Tibial nerve (tissue), 4 donors: ENCODE results near the gene SETD7. TPM values are rescaled to one million over a fixed set of nuclear protein-coding genes. Genes with fewer than 3 reads are reported as not detected.

Source experiments
- DNase-seq, 2 donors: peaks; one replicate each; pipeline ENCODE4 v3.0.0-alpha.2; 2019; ENCODE audit warnings: low spot score in 2 of 2
- H3K27ac ChIP-seq, 4 donors: fragments of 200-600 bp; sonication (generic) in 3 of 4; one replicate each; pipeline ENCODE4 v1.5.1; 2017 to 2019; ENCODE audit warnings: mild to moderate bottlenecking in 1 of 4
- H3K27me3 ChIP-seq, 2 donors: fragments of 200-600 bp; sonication (generic) in 1 of 2; one replicate each; pipeline versions ENCODE4 v1.5.1 to v1.6.0; 2017 to 2019
- H3K36me3 ChIP-seq, 3 donors: fragments of 200-600 bp; sonication (generic); one replicate each; pipeline ENCODE4 v1.5.1; 2018 to 2019
- H3K4me1 ChIP-seq, 4 donors: fragments of 200-600 bp; sonication (generic) in 3 of 4; one replicate each; pipeline ENCODE4 v1.5.1; 2017 to 2019
- H3K4me3 ChIP-seq, 4 donors: fragments of 200-600 bp; sonication (generic) in 3 of 4; one replicate each; pipeline ENCODE4 v1.5.1; 2017 to 2019; ENCODE audit warnings: mild to moderate bottlenecking in 1 of 4, moderate library complexity in 1 of 4
- H3K9me3 ChIP-seq, 4 donors: fragments of 200-600 bp; sonication (generic) in 3 of 4; one replicate each; pipeline ENCODE4 v1.5.1; 2017 to 2019
- EP300 ChIP-seq, 2 donors: sonication (generic); formaldehyde crosslinking; IDR thresholded peaks; one replicate each; pipeline ENCODE4 v1.6.1; 2017; ENCODE audit warnings: antibody characterized with exemption in 2 of 2, mild to moderate bottlenecking in 1 of 2
- POLR2A ChIP-seq, 2 donors: fragments of 450-650 bp; IDR thresholded peaks; one replicate each; pipeline ENCODE4 v1.6.1; 2017; ENCODE audit warnings: antibody characterized with exemption in 2 of 2, mild to moderate bottlenecking in 2 of 2, moderate library complexity in 2 of 2
- WGBS, 2 donors: methylation state at CpG; one replicate each; pipeline ENCODE4 v1.1.5; 2018; 5-methylcytosine and 5-hydroxymethylcytosine counted together
- total RNA-seq, 4 donors: library from RNA; depleted of rRNA; stranded (reverse); fragments of >200 nt; gene quantifications; one replicate each; pipeline ENCODE4 v1.1.0, GENCODE V29; 2016
- TF ChIP-seq, protein P1 (sequence below), 5 experiments: fragments of 200-600 bp in 3 of 5; fragments of 450-650 bp in 2 of 5; sonication (generic) in 3 of 5; IDR thresholded peaks; one replicate each; pipeline ENCODE4 v1.5.1; 2016 to 2019; ENCODE audit warnings: antibody characterized with exemption in 5 of 5, mild to moderate bottlenecking in 3 of 5, moderate library complexity in 2 of 5

SETD7 gene
- total RNA-seq, 4 donors from 2014 or later = 49.2 to 81.4 (median 65.7) TPM

- TF ChIP-seq, protein P1, sequence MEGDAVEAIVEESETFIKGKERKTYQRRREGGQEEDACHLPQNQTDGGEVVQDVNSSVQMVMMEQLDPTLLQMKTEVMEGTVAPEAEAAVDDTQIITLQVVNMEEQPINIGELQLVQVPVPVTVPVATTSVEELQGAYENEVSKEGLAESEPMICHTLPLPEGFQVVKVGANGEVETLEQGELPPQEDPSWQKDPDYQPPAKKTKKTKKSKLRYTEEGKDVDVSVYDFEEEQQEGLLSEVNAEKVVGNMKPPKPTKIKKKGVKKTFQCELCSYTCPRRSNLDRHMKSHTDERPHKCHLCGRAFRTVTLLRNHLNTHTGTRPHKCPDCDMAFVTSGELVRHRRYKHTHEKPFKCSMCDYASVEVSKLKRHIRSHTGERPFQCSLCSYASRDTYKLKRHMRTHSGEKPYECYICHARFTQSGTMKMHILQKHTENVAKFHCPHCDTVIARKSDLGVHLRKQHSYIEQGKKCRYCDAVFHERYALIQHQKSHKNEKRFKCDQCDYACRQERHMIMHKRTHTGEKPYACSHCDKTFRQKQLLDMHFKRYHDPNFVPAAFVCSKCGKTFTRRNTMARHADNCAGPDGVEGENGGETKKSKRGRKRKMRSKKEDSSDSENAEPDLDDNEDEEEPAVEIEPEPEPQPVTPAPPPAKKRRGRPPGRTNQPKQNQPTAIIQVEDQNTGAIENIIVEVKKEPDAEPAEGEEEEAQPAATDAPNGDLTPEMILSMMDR (IDR thresholded peaks at IDR 0.05) = no peak
- no peak for TF ChIP-seq POLR2A (IDR thresholded peaks at IDR 0.05)
- no peak for TF ChIP-seq EP300 (IDR thresholded peaks at IDR 0.05)
- no peak overlapping the region for H3K27ac ChIP-seq
- 81 to 86% methylated on average over 4 of the region's 4 CpGs for WGBS, 2 donors
- H3K4me3 ChIP-seq = no peak overlapping the region
- DNase-seq = no peak
- no peaks in the 10 kb centered on the region for H3K36me3 ChIP-seq
- H3K4me1 ChIP-seq = peaks cover 0 to 7% (median 0%) of the 10 kb centered on the region in 4 donors
- no peaks in the 10 kb centered on the region for H3K27me3 ChIP-seq
- H3K9me3 ChIP-seq = no peaks in the 10 kb centered on the region
These were observed 62.8 kb downstream of the SETD7 start for GRCh38 chr4:139493176-139493575.

DNA sequence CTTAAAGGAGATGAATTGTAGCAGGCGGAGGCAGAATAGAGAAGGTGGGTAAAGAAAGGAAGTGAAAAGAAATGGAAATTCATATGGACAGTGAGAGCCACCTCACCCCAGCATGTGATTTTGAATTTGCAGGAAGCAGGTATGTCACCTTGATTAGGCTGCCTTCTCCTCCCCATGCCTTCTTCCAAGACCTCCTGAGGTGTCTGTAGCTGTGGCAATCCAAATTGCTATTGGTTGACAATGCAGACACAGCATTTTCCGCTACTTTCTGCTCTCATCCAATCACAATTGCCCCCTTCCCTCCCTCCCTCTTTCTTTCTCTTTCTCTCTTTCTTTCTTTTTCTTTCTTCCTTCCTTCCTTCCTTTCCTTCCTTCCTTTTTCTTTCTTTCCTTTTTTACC lies 63.6 kb downstream of the SETD7 start:
- WGBS, 2 donors = 96 to 98% methylated on average over 2 of the region's 2 CpGs
- H3K36me3 ChIP-seq = no peaks in the 10 kb centered on the region
- no peak overlapping the region for H3K27ac ChIP-seq
- no peak for TF ChIP-seq EP300 (IDR thresholded peaks at IDR 0.05)
- TF ChIP-seq, protein P1 (IDR thresholded peaks at IDR 0.05) = no peak
- no peak for TF ChIP-seq POLR2A (IDR thresholded peaks at IDR 0.05)
- H3K4me3 ChIP-seq = no peak overlapping the region
- no peak for DNase-seq
- no peaks in the 10 kb centered on the region for H3K9me3 ChIP-seq
- H3K4me1 ChIP-seq = no peaks in the 10 kb centered on the region
- no peaks in the 10 kb centered on the region for H3K27me3 ChIP-seq

DNA sequence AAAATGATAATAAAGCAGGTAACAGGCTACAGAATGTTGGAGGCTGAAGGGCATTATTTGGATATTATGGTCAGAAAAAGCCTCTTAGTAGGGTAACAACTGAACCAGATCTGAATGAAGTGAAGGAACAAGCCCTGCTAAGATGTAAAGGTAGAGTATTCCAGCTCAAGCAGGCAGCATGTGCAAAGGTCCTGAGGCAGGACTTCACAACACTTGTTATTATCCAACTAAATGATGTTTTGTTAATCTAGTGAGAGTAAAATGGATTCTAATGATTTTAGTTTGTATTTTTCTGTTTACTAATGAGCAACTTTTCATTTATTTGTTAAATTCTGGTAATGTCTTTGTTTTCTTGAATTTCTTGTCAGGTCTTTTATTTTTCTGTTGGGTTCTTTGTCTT lies 66.4 kb downstream of the SETD7 start:
- DNase-seq = no peak
- no peaks in the 10 kb centered on the region for H3K9me3 ChIP-seq
- H3K27me3 ChIP-seq = no peaks in the 10 kb centered on the region
- no peaks in the 10 kb centered on the region for H3K4me1 ChIP-seq
- no peak overlapping the region for H3K4me3 ChIP-seq
- TF ChIP-seq EP300 (IDR thresholded peaks at IDR 0.05) (no peak), POLR2A (IDR thresholded peaks at IDR 0.05) (no peak)
- TF ChIP-seq, protein P1 (IDR thresholded peaks at IDR 0.05) = no peak
- H3K27ac ChIP-seq = no peak overlapping the region
- no peaks in the 10 kb centered on the region for H3K36me3 ChIP-seq

- Histone ChIP-seq H3K9me3 (no peaks in the 10 kb centered on the region), H3K4me3 (no peak overlapping the region), H3K27ac (no peak overlapping the region), H3K36me3 (no peaks in the 10 kb centered on the region), H3K27me3 (no peaks in the 10 kb centered on the region), H3K4me1 (no peaks in the 10 kb centered on the region)
- WGBS, 2 donors = 92 to 95% methylated on average over 3 of the region's 3 CpGs
- no peak for DNase-seq
- no peak for TF ChIP-seq EP300 (IDR thresholded peaks at IDR 0.05)
These were observed 67.6 kb downstream of the SETD7 start for GRCh38 chr4:139488442-139488841.

- 83 to 85% methylated on average over 11 of the region's 11 CpGs for WGBS, 2 donors
- no peaks in the 10 kb centered on the region for H3K4me1 ChIP-seq
- H3K27me3 ChIP-seq = no peaks in the 10 kb centered on the region
- TF ChIP-seq, protein P1 (IDR thresholded peaks at IDR 0.05) = no peak
- TF ChIP-seq POLR2A (IDR thresholded peaks at IDR 0.05) = no peak
- TF ChIP-seq EP300 (IDR thresholded peaks at IDR 0.05) = no peak
- H3K4me3 ChIP-seq = no peak overlapping the region
- no peaks in the 10 kb centered on the region for H3K9me3 ChIP-seq
- no peaks in the 10 kb centered on the region for H3K36me3 ChIP-seq
- no peak overlapping the region for H3K27ac ChIP-seq
- DNase-seq = no peak
These were observed 71.2 kb downstream of the SETD7 start for GRCh38 chr4:139484783-139485311.

DNA sequence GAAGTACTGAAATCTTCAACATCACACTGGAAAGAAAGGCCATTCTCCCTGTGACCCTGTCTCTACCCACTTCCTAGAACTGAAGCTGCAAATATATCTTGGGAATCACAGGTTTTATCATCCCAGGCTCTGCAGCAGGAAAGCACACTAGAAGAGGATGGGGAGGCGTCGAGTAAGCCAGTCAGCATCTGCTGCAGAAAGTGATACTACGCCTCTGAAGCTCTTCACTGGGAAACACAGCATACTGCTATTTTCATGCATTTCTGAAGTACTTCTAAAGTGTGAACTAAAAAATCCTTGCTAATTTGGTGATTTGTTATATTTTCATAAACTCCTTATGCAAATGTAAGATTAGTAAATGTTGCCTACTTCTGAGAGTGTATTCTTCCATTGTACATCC lies 73.0 kb downstream of the SETD7 start:
- WGBS, 2 donors = 96 to 97% methylated on average over 3 of the region's 3 CpGs
- TF ChIP-seq EP300 (IDR thresholded peaks at IDR 0.05) (no peak), POLR2A (IDR thresholded peaks at IDR 0.05) (no peak)
- TF ChIP-seq, protein P1 (IDR thresholded peaks at IDR 0.05) = no peak
- no peaks in the 10 kb centered on the region for H3K4me1 ChIP-seq

More for the DNA sequence above, 73.0 kb downstream of the SETD7 start:
- Histone ChIP-seq H3K36me3 (no peaks in the 10 kb centered on the region), H3K9me3 (no peaks in the 10 kb centered on the region), H3K27me3 (no peaks in the 10 kb centered on the region), H3K4me3 (no peak overlapping the region), H3K27ac (no peak overlapping the region)
- DNase-seq = no peak
